ENCODE data around the gene CCN5. TPM values are rescaled to one million over a fixed set of nuclear protein-coding genes. Genes with fewer than 3 reads are reported as not detected.

Gene CCN5
- total and polyA plus RNA-seq, 2 of the 13 experiments (the other 11 are each of a cell fraction or from before 2014, with no cell fraction given), result 0.12 TPM; not detected in 1

DNA sequence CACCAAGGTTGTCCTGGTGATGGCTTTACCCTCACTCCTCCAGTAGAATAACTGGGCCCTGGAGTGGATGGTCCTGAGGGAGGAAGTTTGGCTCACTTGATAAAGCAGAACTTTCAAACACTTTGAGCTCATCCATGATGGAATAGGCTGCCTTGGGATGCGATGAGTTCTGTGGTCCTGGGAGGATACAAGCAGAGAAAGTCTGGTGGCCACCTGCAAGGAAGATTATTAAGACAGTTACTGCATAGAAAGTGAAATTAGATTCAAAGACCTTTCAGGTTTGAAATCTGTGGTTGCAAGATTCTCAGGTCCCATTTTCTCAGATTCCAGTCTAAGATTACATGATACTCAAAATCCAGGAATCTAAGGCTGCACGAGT lies 19.9 kb upstream of the CCN5 start:
- no peak overlapping the region for H3K27ac ChIP-seq (ENCODE audit: extremely low read length, insufficient read depth, low read length)

DNA sequence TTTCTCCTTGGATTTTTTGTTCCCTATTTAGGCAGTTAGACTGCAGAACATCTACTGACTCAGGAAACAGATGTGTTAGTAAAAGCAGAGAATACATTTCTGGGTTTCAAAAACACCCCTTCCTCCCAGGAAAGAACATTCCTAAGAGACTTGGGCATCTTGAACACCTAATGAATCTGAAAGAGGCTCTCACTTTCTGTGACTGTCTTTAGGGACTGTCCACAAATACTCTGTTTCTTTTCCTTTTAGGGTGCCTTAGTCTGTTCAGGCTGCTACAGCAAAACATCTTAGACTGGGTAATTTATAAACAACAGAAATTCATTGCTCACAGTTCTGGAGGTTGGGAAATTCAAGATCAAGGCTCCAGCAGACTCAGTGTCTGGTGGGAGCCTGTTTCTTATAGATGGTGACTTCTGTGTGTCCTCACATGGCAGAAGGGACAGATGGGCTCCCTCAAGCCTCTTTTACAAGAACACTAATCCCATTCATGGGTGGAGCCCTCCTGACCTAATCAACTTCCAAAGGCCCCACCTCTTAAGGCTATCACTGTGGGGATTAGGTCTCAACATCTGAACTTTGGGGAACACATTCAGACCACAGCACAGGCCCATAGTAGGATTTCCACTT lies 19.4 kb upstream of the CCN5 start:
- no TSS peak for BruUV-seq (replicated peaks)
- peaks cover 18% of the 10 kb centered on the region for H3K4me1 ChIP-seq (ENCODE audit: insufficient read depth, low read length)
- H3K79me2 ChIP-seq (ENCODE audit: insufficient read depth, low read length), result no peaks in the 10 kb centered on the region
- H3K4me2 ChIP-seq (ENCODE audit: low read depth, low read length), result no peak overlapping the region
- no peak overlapping the region for H3K9ac ChIP-seq (ENCODE audit: insufficient read depth, low read depth, low read length)
- in situ Hi-C loops (cut with HindIII; ENCODE audit: extremely low pct_ligation_motif_present, low pct_unique_long_range_greater_than_20kb), result no loop called here
- H3K27ac ChIP-seq (ENCODE audit: extremely low read length, insufficient read depth, low read length), result no peak overlapping the region
- H4K20me1 ChIP-seq (ENCODE audit: insufficient read depth, low read length), result no peaks in the 10 kb centered on the region
- DNase-seq (ENCODE audit: low spot score) (no peak), ATAC-seq (no peak), FAIRE-seq (no peak)
- H3K4me3 ChIP-seq (replicated peaks in 1 of 3; ENCODE audit: insufficient read depth in 1 of 3, low read depth in 2 of 3, low read length in 3 of 3), result no peak overlapping the region
- no peaks in the 10 kb centered on the region for H3K9me3 ChIP-seq (ENCODE audit: low read length)
- no peaks in the 10 kb centered on the region for H3K36me3 ChIP-seq (replicated peaks in 1 of 2; ENCODE audit: control insufficient read depth in 1 of 2, insufficient read depth in 2 of 2, low read length in 2 of 2)
- intact Hi-C loops (cut with micrococcal nuclease; ENCODE audit: unreplicated experiment), result no loop called here
- no peak overlapping the region for H2AFZ ChIP-seq (ENCODE audit: low read length)
- TF ChIP-seq SMARCC2 (IDR thresholded peaks at IDR 0.05) (no peak), ZNF879 (CRISPR knock-in tag; IDR thresholded peaks at IDR 0.05) (no peak), ARNT (IDR thresholded peaks at IDR 0.05) (no peak)
- peaks cover 0 to 11% of the 10 kb centered on the region in 2 experiments; a peak in 1 of 5 replicates for H3K27me3 ChIP-seq (ENCODE audit: control insufficient read depth in 1 of 2, insufficient read depth in 2 of 2, low read length in 2 of 2)
- ChIA-PET POLR2A (no interaction called here), CTCF (ENCODE audit: low intra/inter-chr PET ratio, low total read pairs) (interaction anchor here (0.9 kb wide), 1 partner anchor 10 kb away, joined by 3 read pairs; no protein-coding TSS in a partner anchor)

More for the DNA sequence above, 19.9 kb upstream of the CCN5 start:
- ATAC-seq (no peak), DNase-seq (ENCODE audit: low spot score) (no peak), FAIRE-seq (no peak)
- no peak overlapping the region for H2AFZ ChIP-seq (ENCODE audit: low read length)
- no peak overlapping the region for H3K4me3 ChIP-seq (replicated peaks in 1 of 3; ENCODE audit: insufficient read depth in 1 of 3, low read depth in 2 of 3, low read length in 3 of 3)
- no peak overlapping the region for H3K4me2 ChIP-seq (ENCODE audit: low read depth, low read length)
- no TSS peak for BruUV-seq (replicated peaks)
- H3K36me3 ChIP-seq (replicated peaks in 1 of 2; ENCODE audit: control insufficient read depth in 1 of 2, insufficient read depth in 2 of 2, low read length in 2 of 2), result no peaks in the 10 kb centered on the region
- peaks cover 0 to 7% of the 10 kb centered on the region in 2 experiments; a peak in 1 of 5 replicates for H3K27me3 ChIP-seq (ENCODE audit: control insufficient read depth in 1 of 2, insufficient read depth in 2 of 2, low read length in 2 of 2)
- TF ChIP-seq ZC3H4 (CRISPR knock-in tag; IDR thresholded peaks at IDR 0.05; ENCODE audit: borderline replicate concordance) (no peak), ZNF12 (CRISPR knock-in tag; IDR thresholded peaks at IDR 0.05) (no peak), ZNF282 (IDR thresholded peaks at IDR 0.05; ENCODE audit: partially characterized antibody) (no peak), CREB1 (IDR thresholded peaks at IDR 0.05) (no peak), CREB1 (CRISPR knock-in tag; IDR thresholded peaks at IDR 0.05) (no peak), BORCS8-MEF2B (CRISPR knock-in tag; IDR thresholded peaks at IDR 0.05) (no peak), KDM4B (CRISPR knock-in tag; IDR thresholded peaks at IDR 0.05) (no peak)
- TF ChIP-seq, protein P1, sequence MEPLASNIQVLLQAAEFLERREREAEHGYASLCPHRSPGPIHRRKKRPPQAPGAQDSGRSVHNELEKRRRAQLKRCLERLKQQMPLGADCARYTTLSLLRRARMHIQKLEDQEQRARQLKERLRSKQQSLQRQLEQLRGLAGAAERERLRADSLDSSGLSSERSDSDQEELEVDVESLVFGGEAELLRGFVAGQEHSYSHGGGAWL (CRISPR knock-in tag; IDR thresholded peaks at IDR 0.05), result no peak
- H3K4me1 ChIP-seq (ENCODE audit: insufficient read depth, low read length), result peaks cover 18% of the 10 kb centered on the region
- intact Hi-C loops (cut with micrococcal nuclease; ENCODE audit: unreplicated experiment) (no loop called here), in situ Hi-C loops (cut with HindIII; ENCODE audit: extremely low pct_ligation_motif_present, low pct_unique_long_range_greater_than_20kb) (no loop called here)
- CTCF ChIA-PET (ENCODE audit: low intra/inter-chr PET ratio, low total read pairs), result no interaction called here
- no peaks in the 10 kb centered on the region for H3K79me2 ChIP-seq (ENCODE audit: insufficient read depth, low read length)
- POLR2A ChIA-PET, result no interaction called here
- no peak overlapping the region for H3K9ac ChIP-seq (ENCODE audit: insufficient read depth, low read depth, low read length)
- 13% methylated on average over 2 of the region's 2 CpGs for WGBS (ENCODE audit: low lambda C conversion rate)
- H3K9me3 ChIP-seq (ENCODE audit: low read length), result no peaks in the 10 kb centered on the region
- no peaks in the 10 kb centered on the region for H4K20me1 ChIP-seq (ENCODE audit: insufficient read depth, low read length)
